ENCODE data around the gene IQSEC3.

Gene IQSEC3

DNA sequence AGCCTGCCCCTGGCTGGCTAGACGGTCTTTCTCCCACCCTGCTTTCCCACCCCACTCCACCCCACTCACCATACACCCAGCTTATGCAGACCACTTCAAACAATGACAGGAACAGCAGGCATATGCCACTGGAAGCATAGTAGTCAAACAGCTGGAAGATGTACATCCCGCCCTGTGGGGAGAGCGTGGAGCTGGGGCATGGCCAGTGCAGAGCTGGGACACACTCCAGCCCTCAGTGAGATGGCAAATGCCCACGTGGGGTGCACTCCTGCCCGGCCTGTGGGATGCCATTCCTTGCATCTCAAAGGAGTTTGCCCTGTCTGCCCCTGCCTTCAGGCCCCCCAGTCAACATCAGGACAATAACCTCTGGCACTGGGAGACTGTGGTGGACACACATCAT lies 128.6 kb downstream of the IQSEC3 start:
- TF ChIP-seq, protein P1, sequence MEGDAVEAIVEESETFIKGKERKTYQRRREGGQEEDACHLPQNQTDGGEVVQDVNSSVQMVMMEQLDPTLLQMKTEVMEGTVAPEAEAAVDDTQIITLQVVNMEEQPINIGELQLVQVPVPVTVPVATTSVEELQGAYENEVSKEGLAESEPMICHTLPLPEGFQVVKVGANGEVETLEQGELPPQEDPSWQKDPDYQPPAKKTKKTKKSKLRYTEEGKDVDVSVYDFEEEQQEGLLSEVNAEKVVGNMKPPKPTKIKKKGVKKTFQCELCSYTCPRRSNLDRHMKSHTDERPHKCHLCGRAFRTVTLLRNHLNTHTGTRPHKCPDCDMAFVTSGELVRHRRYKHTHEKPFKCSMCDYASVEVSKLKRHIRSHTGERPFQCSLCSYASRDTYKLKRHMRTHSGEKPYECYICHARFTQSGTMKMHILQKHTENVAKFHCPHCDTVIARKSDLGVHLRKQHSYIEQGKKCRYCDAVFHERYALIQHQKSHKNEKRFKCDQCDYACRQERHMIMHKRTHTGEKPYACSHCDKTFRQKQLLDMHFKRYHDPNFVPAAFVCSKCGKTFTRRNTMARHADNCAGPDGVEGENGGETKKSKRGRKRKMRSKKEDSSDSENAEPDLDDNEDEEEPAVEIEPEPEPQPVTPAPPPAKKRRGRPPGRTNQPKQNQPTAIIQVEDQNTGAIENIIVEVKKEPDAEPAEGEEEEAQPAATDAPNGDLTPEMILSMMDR (IDR thresholded peaks at IDR 0.05; ENCODE audit: extremely low read depth, insufficient read depth, missing control alignments), result no peak
- no peak for DNase-seq (ENCODE audit: low spot score)
- in situ Hi-C loops (cut with MboI; ENCODE audit: low pct_unique_long_range_greater_than_20kb, low sequenced_read_pairs, unreplicated experiment), result no loop called here

DNA sequence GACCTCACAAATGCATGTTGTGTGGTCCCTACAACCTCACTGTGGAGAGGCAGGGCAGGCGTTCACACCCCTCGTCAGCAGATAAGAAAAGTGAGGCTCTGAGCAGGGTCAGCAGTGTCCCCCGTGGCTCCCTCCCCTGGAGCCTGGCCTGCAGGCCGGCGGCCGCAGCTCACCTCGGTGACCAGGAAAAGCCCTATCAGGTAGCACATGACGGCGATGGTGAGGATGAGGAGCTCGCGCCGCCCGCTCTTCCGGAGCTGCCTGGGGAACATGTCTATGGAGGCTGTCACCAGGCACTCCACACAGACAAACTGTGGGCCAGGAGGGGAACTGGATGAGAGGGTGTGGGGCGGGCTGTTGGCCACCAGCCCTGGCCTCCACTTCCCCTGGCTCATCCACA lies 129.4 kb downstream of the IQSEC3 start:
- DNase-seq (ENCODE audit: low spot score), result no peak
- TF ChIP-seq, protein P1 (IDR thresholded peaks at IDR 0.05; ENCODE audit: extremely low read depth, insufficient read depth, missing control alignments), result no peak
- in situ Hi-C loops (cut with MboI; ENCODE audit: low pct_unique_long_range_greater_than_20kb, low sequenced_read_pairs, unreplicated experiment), result no loop called here

- in situ Hi-C loops (cut with MboI; ENCODE audit: low pct_unique_long_range_greater_than_20kb, low sequenced_read_pairs, unreplicated experiment), result no loop called here
- TF ChIP-seq, protein P1 (IDR thresholded peaks at IDR 0.05; ENCODE audit: extremely low read depth, insufficient read depth, missing control alignments), result no peak
- DNase-seq (ENCODE audit: low spot score), result no peak
These were observed 129.9 kb downstream of the IQSEC3 start for GRCh38 chr12:196436-196835.

- TF ChIP-seq, protein P1 (IDR thresholded peaks at IDR 0.05; ENCODE audit: extremely low read depth, insufficient read depth, missing control alignments), result no peak
- in situ Hi-C loops (cut with MboI; ENCODE audit: low pct_unique_long_range_greater_than_20kb, low sequenced_read_pairs, unreplicated experiment), result no loop called here
- DNase-seq (ENCODE audit: low spot score), result no peak
These were observed 130.8 kb downstream of the IQSEC3 start for GRCh38 chr12:197347-197746.

DNA sequence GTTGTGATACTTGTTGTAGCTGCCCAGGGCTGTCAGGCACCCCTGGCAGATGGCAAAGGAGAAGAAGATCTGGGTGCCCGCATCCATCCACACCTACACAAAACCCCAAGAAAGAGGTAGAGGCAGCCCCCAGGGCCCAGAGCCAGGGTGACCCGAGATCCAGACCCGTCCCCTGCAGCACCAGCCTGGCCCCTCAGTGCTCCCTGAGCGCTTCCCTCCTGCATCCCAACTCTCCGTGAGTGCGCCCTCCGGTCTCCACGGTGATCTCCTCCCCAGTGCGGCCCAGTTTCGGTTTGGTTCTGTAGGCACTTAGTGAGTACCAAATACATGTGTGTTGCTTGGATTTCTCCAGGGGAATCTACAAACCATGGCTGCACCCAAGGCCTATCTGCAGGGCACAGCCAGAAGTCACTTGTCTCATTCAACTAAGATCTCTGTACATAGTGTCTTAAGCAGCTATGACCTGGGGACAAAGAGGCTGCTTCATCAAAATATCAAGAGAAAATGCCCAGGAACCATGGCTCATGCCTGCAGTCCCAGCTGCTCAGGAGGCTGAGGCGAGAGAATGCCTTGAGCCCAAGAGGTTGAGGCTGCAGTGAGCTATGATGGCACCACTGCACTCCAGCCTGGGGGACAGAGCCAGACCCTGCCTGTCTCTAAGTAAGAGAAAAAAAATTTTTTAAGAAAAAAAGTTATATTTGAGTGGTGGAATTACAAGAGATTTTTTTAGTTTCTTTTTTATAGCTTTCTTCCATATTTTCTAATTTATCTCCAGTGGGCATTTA lies 131.5 kb downstream of the IQSEC3 start:
- in situ Hi-C loops (cut with MboI; ENCODE audit: low pct_unique_long_range_greater_than_20kb, low sequenced_read_pairs, unreplicated experiment), result no loop called here
- TF ChIP-seq, protein P1 (IDR thresholded peaks at IDR 0.05; ENCODE audit: extremely low read depth, insufficient read depth, missing control alignments), result no peak

DNA sequence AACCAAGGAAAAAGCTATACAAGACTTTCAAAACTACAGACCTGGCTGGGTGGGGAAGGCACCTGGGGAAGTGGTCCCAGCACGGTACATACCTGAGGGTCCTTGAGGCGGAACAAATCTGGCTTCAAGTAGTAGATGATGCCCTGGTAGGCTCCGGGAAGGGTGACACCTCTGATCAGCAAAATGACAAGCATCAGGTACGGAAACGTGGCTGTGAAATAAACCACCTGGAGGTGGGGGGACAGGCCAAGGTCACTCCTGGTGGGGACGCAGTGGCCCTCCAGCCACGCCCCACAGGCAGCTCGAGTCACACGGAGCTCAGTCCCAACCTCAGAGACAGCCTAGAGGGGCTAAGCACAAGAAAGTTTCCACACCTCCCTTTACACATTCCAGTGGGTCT lies 132.1 kb downstream of the IQSEC3 start:
- no peak for DNase-seq (ENCODE audit: low spot score)
- in situ Hi-C loops (cut with MboI; ENCODE audit: low pct_unique_long_range_greater_than_20kb, low sequenced_read_pairs, unreplicated experiment), result no loop called here
- TF ChIP-seq, protein P1 (IDR thresholded peaks at IDR 0.05; ENCODE audit: extremely low read depth, insufficient read depth, missing control alignments), result no peak

More for the DNA sequence above, 131.5 kb downstream of the IQSEC3 start:
- DNase-seq (ENCODE audit: low spot score), result no peak

All from GM13977 (cell line).